Brain microvascular endothelial cell (primary cell): ENCODE results near the gene EPSTI1.

Source experiments
- DNase-seq: peaks from one replicate; pipeline ENCODE4 v3.0.0-alpha.2; 2020
- H3K27ac ChIP-seq: fragments of 250-450 bp; sonication (Bioruptor Pico); 2 replicates; pipeline ENCODE4 v1.5.1; 2020; ENCODE audit warnings: mild to moderate bottlenecking, moderate library complexity
- H3K27me3 ChIP-seq: fragments of 250-450 bp; sonication (Bioruptor Pico); replicated peaks from 2 replicates; pipeline ENCODE4 v1.5.1; 2020; ENCODE audit warnings: mild to moderate bottlenecking
- H3K36me3 ChIP-seq: fragments of 250-450 bp; sonication (Bioruptor Pico); replicated peaks from 2 replicates; pipeline ENCODE4 v1.5.1; 2020; ENCODE audit warnings: mild to moderate bottlenecking
- H3K4me3 ChIP-seq: 2 replicates; pipeline ENCODE4 v1.5.1; 2011; ENCODE audit warnings: low read depth, mild to moderate bottlenecking, control low read depth, low read length, moderate library complexity
- CTCF ChIP-seq: IDR thresholded peaks from 2 replicates; pipeline ENCODE4 v1.5.1; 2011; ENCODE audit warnings: low read depth, mild to moderate bottlenecking, moderate library complexity, low read length, control low read depth, inconsistent platforms; ENCODE audit errors: missing control alignments
- in situ Hi-C: cut with HindIII; loops from 2 replicates; pipeline ENCODE4 v1.10.0; 2017; ENCODE audit warnings: low sequenced_read_pairs, low pct_ligation_motif_present

Gene EPSTI1

GRCh38 chr13:43008596-43008995 is 16.6 kb upstream of the EPSTI1 start:
- no peak overlapping the region for H3K27ac ChIP-seq
- H3K27me3 ChIP-seq = no peaks in the 10 kb centered on the region
- H3K36me3 ChIP-seq = no peaks in the 10 kb centered on the region
- no peak overlapping the region for H3K4me3 ChIP-seq
- in situ Hi-C loops = no loop called here
- DNase-seq = no peak
- no peak for TF ChIP-seq CTCF

DNA sequence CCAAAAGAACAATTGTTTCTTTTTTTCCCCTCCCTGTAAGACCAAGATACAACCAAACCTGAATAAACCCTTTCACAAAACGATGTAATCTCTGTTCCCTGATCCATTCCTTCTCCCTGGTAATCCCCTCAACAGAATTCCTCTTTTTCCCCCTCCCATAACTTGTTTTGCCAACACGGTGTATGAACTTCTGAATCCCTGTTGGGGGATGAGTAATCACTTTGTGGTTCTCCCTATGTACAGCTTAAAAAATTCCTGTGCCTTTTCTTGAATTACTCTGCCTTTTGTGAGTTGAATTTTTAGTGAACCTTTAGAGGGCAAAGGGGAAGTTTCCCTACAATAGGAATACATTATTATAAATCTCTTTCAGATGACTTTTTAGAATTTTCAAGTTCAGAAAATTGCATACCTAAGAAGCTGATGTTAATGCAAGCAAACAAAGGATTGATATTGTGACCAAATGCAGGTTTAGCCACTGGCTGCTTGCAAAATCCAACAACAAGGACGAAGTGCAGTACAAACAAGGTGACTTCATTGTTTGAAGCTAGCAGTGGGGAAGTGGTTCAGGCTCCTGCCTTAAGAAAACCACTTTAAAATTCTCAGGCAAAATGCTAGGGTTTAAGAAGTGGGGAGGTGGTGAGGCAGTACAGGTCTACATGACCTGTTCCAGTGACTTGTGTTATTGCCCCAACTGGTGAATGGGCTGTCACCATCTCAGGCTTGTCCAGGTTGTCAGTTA is 15.0 kb upstream of the EPSTI1 start:
- peak overlapping the region; percentile 46 for H3K27ac ChIP-seq
- in situ Hi-C loops = no loop called here
- TF ChIP-seq CTCF = no peak
- no peaks in the 10 kb centered on the region for H3K27me3 ChIP-seq
- no peak for DNase-seq
- H3K36me3 ChIP-seq = no peaks in the 10 kb centered on the region
- H3K4me3 ChIP-seq = no peak overlapping the region

DNA sequence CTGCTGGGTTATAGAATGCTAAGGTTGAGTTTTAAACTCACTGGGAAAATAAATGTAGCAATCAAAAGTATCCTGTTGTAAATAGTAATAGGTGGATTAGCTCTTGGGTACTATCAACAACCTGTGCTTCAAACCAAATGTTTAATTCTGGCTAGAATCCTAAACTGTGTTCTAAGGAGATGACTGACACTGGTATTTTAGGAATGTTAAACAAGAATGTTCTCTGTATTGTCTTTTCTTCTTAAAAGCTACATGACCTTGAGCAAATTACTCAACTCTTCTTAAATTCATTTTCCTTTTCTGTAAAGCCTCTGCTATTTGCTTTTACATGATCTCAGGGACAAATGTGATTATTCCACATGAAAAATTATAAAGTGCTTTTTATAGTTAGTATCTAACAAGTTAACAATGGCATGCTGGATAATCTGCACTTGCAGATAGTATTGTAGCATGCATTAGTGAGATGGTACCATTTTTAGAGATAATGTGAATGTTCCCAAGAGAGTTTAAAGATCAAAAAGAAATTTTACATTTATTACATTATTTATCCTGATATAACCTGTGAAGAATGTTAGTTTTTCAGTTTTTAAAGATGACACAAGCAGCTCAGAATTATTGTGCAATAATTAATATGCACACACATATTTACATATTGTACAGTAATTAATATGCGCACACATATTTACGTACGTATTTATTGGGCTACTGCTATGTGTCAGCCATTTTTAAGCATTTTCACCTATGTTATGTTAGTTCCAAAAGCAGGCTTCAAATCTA is 13.6 kb upstream of the EPSTI1 start:
- H3K36me3 ChIP-seq = no peaks in the 10 kb centered on the region
- no peak overlapping the region for H3K4me3 ChIP-seq
- no peaks in the 10 kb centered on the region for H3K27me3 ChIP-seq
- H3K27ac ChIP-seq = peak overlapping the region; percentile 46
- no peak for DNase-seq
- no peak for TF ChIP-seq CTCF
- in situ Hi-C loops = no loop called here

DNA sequence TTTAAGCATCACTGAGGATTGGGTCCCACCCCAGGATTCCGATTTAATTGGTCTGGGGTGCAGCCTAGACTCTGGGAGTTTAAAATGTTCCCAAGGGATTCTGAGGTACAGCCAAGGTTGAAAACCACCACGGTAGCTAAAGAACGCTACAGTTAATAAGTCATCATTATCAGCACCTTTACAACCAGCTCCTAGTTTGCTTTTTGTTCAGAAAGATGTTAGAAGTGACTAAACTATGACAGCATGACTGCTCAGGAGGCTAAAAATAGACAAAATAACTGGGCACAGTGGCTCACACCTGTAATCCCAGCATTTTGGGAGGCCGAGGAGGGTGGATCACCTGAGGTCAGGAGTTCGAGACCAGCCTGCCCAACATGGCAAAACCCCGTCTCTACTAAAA is 11.7 kb upstream of the EPSTI1 start:
- Histone ChIP-seq H3K27me3 (no peaks in the 10 kb centered on the region), H3K36me3 (no peaks in the 10 kb centered on the region), H3K4me3 (no peak overlapping the region), H3K27ac (no peak overlapping the region)
- in situ Hi-C loops = no loop called here
- DNase-seq = no peak
- no peak for TF ChIP-seq CTCF

- H3K27ac ChIP-seq = no peak overlapping the region
- no peak for TF ChIP-seq CTCF
- in situ Hi-C loops = no loop called here
Observed at GRCh38 chr13:43003010-43003409, 11.0 kb upstream of the EPSTI1 start.

More at GRCh38 chr13:43003010-43003409, 11.0 kb upstream of the EPSTI1 start:
- Histone ChIP-seq H3K36me3 (no peaks in the 10 kb centered on the region), H3K4me3 (no peak overlapping the region), H3K27me3 (no peaks in the 10 kb centered on the region)
- DNase-seq = no peak
